ENCODE data around the gene SLIT3.

The SLIT3 gene

GRCh38 chr5:168889039-168889438, 411.9 kb downstream of the SLIT3 start:
- no peaks in the 10 kb centered on the region for H3K27me3 ChIP-seq (ENCODE audit: control insufficient read depth, insufficient read depth, low read length)

GRCh38 chr5:168887931-168888330, 413.0 kb downstream of the SLIT3 start:
- H3K4me3 ChIP-seq (ENCODE audit: low read depth, low read length): no peak overlapping the region
- no peaks in the 10 kb centered on the region for H3K9me3 ChIP-seq (ENCODE audit: control insufficient read depth, insufficient read depth, low read depth, low read length)
- H3K27ac ChIP-seq (ENCODE audit: low read depth, low read length): no peak overlapping the region
- no peaks in the 10 kb centered on the region for H3K27me3 ChIP-seq (ENCODE audit: control insufficient read depth, insufficient read depth, low read length)
- H3K4me1 ChIP-seq (ENCODE audit: control insufficient read depth, insufficient read depth, low read length): peaks cover 9% of the 10 kb centered on the region
- no peaks in the 10 kb centered on the region for H3K36me3 ChIP-seq (ENCODE audit: control insufficient read depth, insufficient read depth, low read length)
- H3K9ac ChIP-seq (ENCODE audit: low read length): no peak overlapping the region

More at GRCh38 chr5:168889039-168889438, 411.9 kb downstream of the SLIT3 start:
- no peaks in the 10 kb centered on the region for H3K9me3 ChIP-seq (ENCODE audit: control insufficient read depth, insufficient read depth, low read depth, low read length)
- no peak overlapping the region for H3K27ac ChIP-seq (ENCODE audit: low read depth, low read length)
- no peak overlapping the region for H3K9ac ChIP-seq (ENCODE audit: low read length)
- H3K4me1 ChIP-seq (ENCODE audit: control insufficient read depth, insufficient read depth, low read length): peaks cover under 1% of the 10 kb centered on the region
- H3K4me3 ChIP-seq (ENCODE audit: low read depth, low read length): no peak overlapping the region
- H3K36me3 ChIP-seq (ENCODE audit: control insufficient read depth, insufficient read depth, low read length): no peaks in the 10 kb centered on the region

- Histone ChIP-seq H3K27me3 (ENCODE audit: control insufficient read depth, insufficient read depth, low read length) (no peaks in the 10 kb centered on the region), H3K36me3 (ENCODE audit: control insufficient read depth, insufficient read depth, low read length) (no peaks in the 10 kb centered on the region), H3K4me3 (ENCODE audit: low read depth, low read length) (no peak overlapping the region), H3K9me3 (ENCODE audit: control insufficient read depth, insufficient read depth, low read depth, low read length) (no peaks in the 10 kb centered on the region), H3K27ac (ENCODE audit: low read depth, low read length) (no peak overlapping the region), H3K4me1 (ENCODE audit: control insufficient read depth, insufficient read depth, low read length) (peaks cover 24% of the 10 kb centered on the region), H3K9ac (ENCODE audit: low read length) (no peak overlapping the region)
Observed at GRCh38 chr5:168886157-168886556, 414.8 kb downstream of the SLIT3 start.

- Histone ChIP-seq H3K4me1 (ENCODE audit: control insufficient read depth, insufficient read depth, low read length) (peaks cover 29% of the 10 kb centered on the region), H3K36me3 (ENCODE audit: control insufficient read depth, insufficient read depth, low read length) (no peaks in the 10 kb centered on the region), H3K27ac (ENCODE audit: low read depth, low read length) (no peak overlapping the region), H3K27me3 (ENCODE audit: control insufficient read depth, insufficient read depth, low read length) (no peaks in the 10 kb centered on the region), H3K4me3 (ENCODE audit: low read depth, low read length) (no peak overlapping the region), H3K9ac (ENCODE audit: low read length) (no peak overlapping the region), H3K9me3 (ENCODE audit: control insufficient read depth, insufficient read depth, low read depth, low read length) (no peaks in the 10 kb centered on the region)
Observed at GRCh38 chr5:168885324-168886120, 415.4 kb downstream of the SLIT3 start.

- H3K27me3 ChIP-seq (ENCODE audit: control insufficient read depth, insufficient read depth, low read length): no peaks in the 10 kb centered on the region
- no peak overlapping the region for H3K9ac ChIP-seq (ENCODE audit: low read length)
- H3K9me3 ChIP-seq (ENCODE audit: control insufficient read depth, insufficient read depth, low read depth, low read length): no peaks in the 10 kb centered on the region
- no peaks in the 10 kb centered on the region for H3K36me3 ChIP-seq (ENCODE audit: control insufficient read depth, insufficient read depth, low read length)
- no peak overlapping the region for H3K4me3 ChIP-seq (ENCODE audit: low read depth, low read length)
- H3K27ac ChIP-seq (ENCODE audit: low read depth, low read length): no peak overlapping the region
- H3K4me1 ChIP-seq (ENCODE audit: control insufficient read depth, insufficient read depth, low read length): peaks cover 44% of the 10 kb centered on the region
Observed at GRCh38 chr5:168883991-168884390, 416.9 kb downstream of the SLIT3 start.

GRCh38 chr5:168883281-168883741, 417.6 kb downstream of the SLIT3 start:
- no peak overlapping the region for H3K9ac ChIP-seq (ENCODE audit: low read length)
- peaks cover 45% of the 10 kb centered on the region for H3K4me1 ChIP-seq (ENCODE audit: control insufficient read depth, insufficient read depth, low read length)
- H3K9me3 ChIP-seq (ENCODE audit: control insufficient read depth, insufficient read depth, low read depth, low read length): no peaks in the 10 kb centered on the region
- no peak overlapping the region for H3K4me3 ChIP-seq (ENCODE audit: low read depth, low read length)
- H3K27me3 ChIP-seq (ENCODE audit: control insufficient read depth, insufficient read depth, low read length): no peaks in the 10 kb centered on the region
- H3K36me3 ChIP-seq (ENCODE audit: control insufficient read depth, insufficient read depth, low read length): no peaks in the 10 kb centered on the region
- no peak overlapping the region for H3K27ac ChIP-seq (ENCODE audit: low read depth, low read length)

GRCh38 chr5:168882283-168882682, 418.7 kb downstream of the SLIT3 start:
- Histone ChIP-seq H3K9me3 (ENCODE audit: control insufficient read depth, insufficient read depth, low read depth, low read length) (no peaks in the 10 kb centered on the region), H3K27me3 (ENCODE audit: control insufficient read depth, insufficient read depth, low read length) (no peaks in the 10 kb centered on the region), H3K4me3 (ENCODE audit: low read depth, low read length) (no peak overlapping the region), H3K9ac (ENCODE audit: low read length) (no peak overlapping the region), H3K4me1 (ENCODE audit: control insufficient read depth, insufficient read depth, low read length) (peaks cover 45% of the 10 kb centered on the region), H3K36me3 (ENCODE audit: control insufficient read depth, insufficient read depth, low read length) (no peaks in the 10 kb centered on the region), H3K27ac (ENCODE audit: low read depth, low read length) (no peak overlapping the region)

GRCh38 chr5:168881427-168882149, 419.4 kb downstream of the SLIT3 start:
- H3K4me1 ChIP-seq (ENCODE audit: control insufficient read depth, insufficient read depth, low read length): peaks cover 45% of the 10 kb centered on the region
- no peaks in the 10 kb centered on the region for H3K36me3 ChIP-seq (ENCODE audit: control insufficient read depth, insufficient read depth, low read length)
- no peaks in the 10 kb centered on the region for H3K27me3 ChIP-seq (ENCODE audit: control insufficient read depth, insufficient read depth, low read length)
- no peak overlapping the region for H3K9ac ChIP-seq (ENCODE audit: low read length)
- no peak overlapping the region for H3K27ac ChIP-seq (ENCODE audit: low read depth, low read length)
- H3K4me3 ChIP-seq (ENCODE audit: low read depth, low read length): no peak overlapping the region
- no peaks in the 10 kb centered on the region for H3K9me3 ChIP-seq (ENCODE audit: control insufficient read depth, insufficient read depth, low read depth, low read length)

GRCh38 chr5:168879929-168880328, 421.0 kb downstream of the SLIT3 start:
- Histone ChIP-seq H3K9ac (ENCODE audit: low read length) (no peak overlapping the region), H3K27ac (ENCODE audit: low read depth, low read length) (no peak overlapping the region), H3K9me3 (ENCODE audit: control insufficient read depth, insufficient read depth, low read depth, low read length) (no peaks in the 10 kb centered on the region), H3K27me3 (ENCODE audit: control insufficient read depth, insufficient read depth, low read length) (no peaks in the 10 kb centered on the region), H3K4me1 (ENCODE audit: control insufficient read depth, insufficient read depth, low read length) (peaks cover 55% of the 10 kb centered on the region), H3K4me3 (ENCODE audit: low read depth, low read length) (no peak overlapping the region), H3K36me3 (ENCODE audit: control insufficient read depth, insufficient read depth, low read length) (no peaks in the 10 kb centered on the region)

GRCh38 chr5:168879331-168879730, 421.6 kb downstream of the SLIT3 start:
- no peak overlapping the region for H3K27ac ChIP-seq (ENCODE audit: low read depth, low read length)
- H3K9ac ChIP-seq (ENCODE audit: low read length): no peak overlapping the region
- H3K4me3 ChIP-seq (ENCODE audit: low read depth, low read length): no peak overlapping the region
- H3K9me3 ChIP-seq (ENCODE audit: control insufficient read depth, insufficient read depth, low read depth, low read length): no peaks in the 10 kb centered on the region
- no peaks in the 10 kb centered on the region for H3K36me3 ChIP-seq (ENCODE audit: control insufficient read depth, insufficient read depth, low read length)
- peaks cover 56% of the 10 kb centered on the region for H3K4me1 ChIP-seq (ENCODE audit: control insufficient read depth, insufficient read depth, low read length)
- H3K27me3 ChIP-seq (ENCODE audit: control insufficient read depth, insufficient read depth, low read length): no peaks in the 10 kb centered on the region

GRCh38 chr5:168878135-168878745, 422.7 kb downstream of the SLIT3 start:
- H3K9ac ChIP-seq (ENCODE audit: low read length): no peak overlapping the region
- no peaks in the 10 kb centered on the region for H3K27me3 ChIP-seq (ENCODE audit: control insufficient read depth, insufficient read depth, low read length)
- no peak overlapping the region for H3K4me3 ChIP-seq (ENCODE audit: low read depth, low read length)
- no peak overlapping the region for H3K27ac ChIP-seq (ENCODE audit: low read depth, low read length)
- H3K4me1 ChIP-seq (ENCODE audit: control insufficient read depth, insufficient read depth, low read length): peaks cover 50% of the 10 kb centered on the region
- no peaks in the 10 kb centered on the region for H3K36me3 ChIP-seq (ENCODE audit: control insufficient read depth, insufficient read depth, low read length)
- H3K9me3 ChIP-seq (ENCODE audit: control insufficient read depth, insufficient read depth, low read depth, low read length): no peaks in the 10 kb centered on the region

All from HUES6 (cell line).